Testis (tissue), 2 donors: ENCODE measurements around the gene ABCC12.

ENCODE experiments used
- POLR2A ChIP-seq: fragments of 450-650 bp; IDR thresholded peaks from one replicate; pipeline ENCODE4 v1.6.1; 2017; ENCODE audit warnings: antibody characterized with exemption, mild to moderate bottlenecking, moderate library complexity
- TF ChIP-seq, protein P1 (sequence below), 3 experiments: fragments of 450-650 bp in 2 of 3; fragments of 200-600 bp in 1 of 3; sonication (generic) in 1 of 3; IDR thresholded peaks; one replicate each; pipeline ENCODE4 v1.5.1; 2016 to 2019; ENCODE audit warnings: antibody characterized with exemption in 3 of 3, mild to moderate bottlenecking in 2 of 3, moderate library complexity in 1 of 3

DNA sequence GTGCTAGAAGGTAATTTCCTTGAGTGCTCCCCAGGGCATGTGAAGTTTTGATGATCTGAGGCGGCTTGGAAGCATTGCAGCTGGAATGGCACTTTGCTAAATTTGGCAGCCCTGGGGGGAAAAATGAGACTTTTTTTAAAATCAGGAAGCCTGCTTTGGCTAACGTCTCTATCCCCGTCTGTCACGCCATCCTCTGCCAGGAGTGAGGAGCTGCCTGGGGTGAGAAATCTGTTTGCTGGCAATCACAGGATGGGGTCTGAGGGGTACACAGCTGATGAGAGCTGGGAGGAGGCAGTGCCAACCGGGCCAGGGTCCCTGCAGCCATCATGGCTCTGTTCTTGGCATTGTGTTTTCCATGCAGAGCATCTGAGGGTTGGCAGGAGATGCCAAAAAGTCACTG lies 2.0 kb downstream of the ABCC12 start:
- no peak for TF ChIP-seq POLR2A
- TF ChIP-seq, protein P1, sequence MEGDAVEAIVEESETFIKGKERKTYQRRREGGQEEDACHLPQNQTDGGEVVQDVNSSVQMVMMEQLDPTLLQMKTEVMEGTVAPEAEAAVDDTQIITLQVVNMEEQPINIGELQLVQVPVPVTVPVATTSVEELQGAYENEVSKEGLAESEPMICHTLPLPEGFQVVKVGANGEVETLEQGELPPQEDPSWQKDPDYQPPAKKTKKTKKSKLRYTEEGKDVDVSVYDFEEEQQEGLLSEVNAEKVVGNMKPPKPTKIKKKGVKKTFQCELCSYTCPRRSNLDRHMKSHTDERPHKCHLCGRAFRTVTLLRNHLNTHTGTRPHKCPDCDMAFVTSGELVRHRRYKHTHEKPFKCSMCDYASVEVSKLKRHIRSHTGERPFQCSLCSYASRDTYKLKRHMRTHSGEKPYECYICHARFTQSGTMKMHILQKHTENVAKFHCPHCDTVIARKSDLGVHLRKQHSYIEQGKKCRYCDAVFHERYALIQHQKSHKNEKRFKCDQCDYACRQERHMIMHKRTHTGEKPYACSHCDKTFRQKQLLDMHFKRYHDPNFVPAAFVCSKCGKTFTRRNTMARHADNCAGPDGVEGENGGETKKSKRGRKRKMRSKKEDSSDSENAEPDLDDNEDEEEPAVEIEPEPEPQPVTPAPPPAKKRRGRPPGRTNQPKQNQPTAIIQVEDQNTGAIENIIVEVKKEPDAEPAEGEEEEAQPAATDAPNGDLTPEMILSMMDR (IDR thresholded peaks at IDR 0.05) = no peak
